H1 (cell line): ENCODE data around the gene SPOCK1. TPM values are rescaled to one million over a fixed set of nuclear protein-coding genes. Genes with fewer than 3 reads are reported as not detected.

Experiments
- CTCF ChIA-PET: fragments of 300-600 bp; sonication (Branson Sonifier 250); formaldehyde crosslinking; loops from one replicate; lab custom pipeline; 2021; ENCODE audit not compliant: partially characterized antibody; lab: Charles Lee
- POLR2A ChIA-PET: fragments of 300-600 bp; sonication (Branson Sonifier 250); formaldehyde crosslinking; loops from one replicate; lab custom pipeline; 2021; ENCODE audit warnings: inconsistent platforms; ENCODE audit not compliant: partially characterized antibody; lab: Charles Lee
- DNase-seq, 2 experiments: peaks; one replicate each; pipeline versions ENCODE4 v3.0.0 to v3.0.0-alpha.2; 2010 to 2022; ENCODE audit warnings: low spot score in 2 of 2, low read depth in 1 of 2, mixed read lengths in 1 of 2
- FAIRE-seq: peaks from 2 replicates; lab custom pipeline; 2011; peaks lifted over from hg19 to GRCh38; lab: Jason Lieb, UNC
- H2AFZ ChIP-seq: 2 replicates; pipeline ENCODE4 v1.8.1; 2012; ENCODE audit warnings: low read length, inconsistent platforms
- H2AK5ac ChIP-seq: 2 replicates; pipeline ENCODE4 v1.6.1; 2013; ENCODE audit warnings: low read depth, low read length
- H2BK120ac ChIP-seq: replicated peaks from 2 replicates; pipeline ENCODE3; 2013; ENCODE audit warnings: low read depth, low read length, inconsistent platforms
- H2BK12ac ChIP-seq: 2 replicates; pipeline ENCODE4 v1.6.1; 2013; ENCODE audit warnings: low read depth, low read length
- H2BK15ac ChIP-seq: 2 replicates; pipeline ENCODE4 v1.6.1; 2013; ENCODE audit warnings: low read length
- H2BK20ac ChIP-seq: 2 replicates; pipeline ENCODE4 v1.6.1; 2013; ENCODE audit warnings: low read length
- H2BK5ac ChIP-seq: 2 replicates; pipeline ENCODE4 v1.6.1; 2013; ENCODE audit warnings: low read depth, low read length
- H3K14ac ChIP-seq: 2 replicates; pipeline ENCODE4 v1.6.1; 2013; ENCODE audit warnings: inconsistent platforms; ENCODE audit not compliant: insufficient read length
- H3K18ac ChIP-seq: 2 replicates; pipeline ENCODE4 v1.6.1; 2013; ENCODE audit warnings: low read length; ENCODE audit errors: extremely low read depth
- H3K23ac ChIP-seq: 2 replicates; pipeline ENCODE4 v1.6.1; 2013; ENCODE audit warnings: inconsistent platforms; ENCODE audit not compliant: insufficient read length
- H3K23me2 ChIP-seq: 2 replicates; pipeline ENCODE4 v1.6.1; 2013; ENCODE audit warnings: low read depth, low read length
- H3K27ac ChIP-seq: 2 replicates; pipeline ENCODE4 v1.6.1; 2011; ENCODE audit warnings: low read depth, low read length, inconsistent platforms
- H3K27me3 ChIP-seq, 4 experiments: replicated peaks in 1 of 4; 1 replicate in 1 of 4; 2 replicates in 3 of 4; pipeline versions ENCODE4 v1.6.1 to v1.8.1; 2011 to 2013; ENCODE audit warnings: low read length in 3 of 4, mild to moderate bottlenecking in 3 of 4, inconsistent platforms in 2 of 4, mixed read lengths in 2 of 4, moderate library complexity in 1 of 4; ENCODE audit not compliant: control insufficient read depth in 3 of 4, insufficient read depth in 3 of 4; ENCODE audit errors: extremely low read depth in 1 of 4
- H3K36me3 ChIP-seq, 4 experiments: 2 replicates each; pipeline versions ENCODE4 v1.6.1 to v1.8.1; 2011 to 2013; ENCODE audit warnings: mild to moderate bottlenecking in 4 of 4, low read length in 3 of 4, moderate library complexity in 2 of 4, control low read depth in 1 of 4, inconsistent platforms in 1 of 4; ENCODE audit not compliant: insufficient read depth in 4 of 4, control insufficient read depth in 2 of 4
- H3K4ac ChIP-seq: replicated peaks from 2 replicates; pipeline ENCODE3; 2013; ENCODE audit warnings: low read length, low read depth, mixed read lengths, inconsistent platforms; ENCODE audit not compliant: insufficient read length
- H3K4me1 ChIP-seq, 4 experiments: replicated peaks in 1 of 4; 1 replicate in 1 of 4; 2 replicates in 3 of 4; pipeline versions ENCODE4 v1.6.1 to v1.8.1; 2011 to 2013; ENCODE audit warnings: low read length in 3 of 4, inconsistent platforms in 2 of 4, mixed read lengths in 1 of 4; ENCODE audit not compliant: insufficient read depth in 4 of 4, control insufficient read depth in 3 of 4
- H3K4me2 ChIP-seq, 2 experiments: 2 replicates each; pipeline versions ENCODE4 v1.6.1 to v1.8.1; 2011 to 2013; ENCODE audit warnings: low read depth in 2 of 2, low read length in 2 of 2, control low read depth in 1 of 2, inconsistent platforms in 1 of 2, mild to moderate bottlenecking in 1 of 2; ENCODE audit not compliant: insufficient read depth in 1 of 2
- H3K4me3 ChIP-seq, 4 experiments: fragments of 200-600, 300-600 bp in 1 of 4; sonication (generic), shearing (Covaris generic), sonication (Bioruptor Twin) in 1 of 4; 2 replicates each; pipeline versions ENCODE4 v1.5.1 to v1.8.1; 2011 to 2016; ENCODE audit warnings: low read length in 4 of 4, low read depth in 3 of 4, control low read depth in 2 of 4, inconsistent platforms in 2 of 4, mild to moderate bottlenecking in 2 of 4, mixed read lengths in 1 of 4, moderate library complexity in 1 of 4; ENCODE audit not compliant: insufficient read depth in 2 of 4; ENCODE audit errors: extremely low read depth in 1 of 4
- H3K56ac ChIP-seq: replicated peaks from 2 replicates; pipeline ENCODE3; 2013; ENCODE audit warnings: low read depth, mild to moderate bottlenecking, mixed read lengths, low read length, inconsistent platforms; ENCODE audit not compliant: insufficient read length
- H3K79me1 ChIP-seq: 2 replicates; pipeline ENCODE4 v1.6.1; 2013; ENCODE audit warnings: low read depth, low read length, control low read depth
- H3K79me2 ChIP-seq, 2 experiments: 2 replicates each; pipeline versions ENCODE4 v1.6.1 to v1.8.1; 2012 to 2013; ENCODE audit warnings: low read length in 2 of 2, mild to moderate bottlenecking in 2 of 2, inconsistent platforms in 1 of 2; ENCODE audit not compliant: insufficient read depth in 2 of 2, control insufficient read depth in 1 of 2
- H3K9ac ChIP-seq, 4 experiments: replicated peaks in 1 of 4; 1 replicate in 1 of 4; 2 replicates in 3 of 4; pipeline versions ENCODE4 v1.6.1 to v1.8.1; 2011 to 2013; ENCODE audit warnings: low read depth in 3 of 4, low read length in 3 of 4, control low read depth in 2 of 4, mild to moderate bottlenecking in 2 of 4, moderate library complexity in 2 of 4, inconsistent platforms in 1 of 4; ENCODE audit errors: extremely low read depth in 1 of 4
- H3K9me3 ChIP-seq, 2 experiments: 2 replicates each; pipeline versions ENCODE4 v1.6.1 to v1.8.1; 2012 to 2013; ENCODE audit warnings: mild to moderate bottlenecking in 2 of 2, moderate library complexity in 2 of 2, control low read depth in 1 of 2, inconsistent platforms in 1 of 2, low read depth in 1 of 2, low read length in 1 of 2, mixed read lengths in 1 of 2; ENCODE audit not compliant: insufficient read depth in 2 of 2
- H4K20me1 ChIP-seq, 2 experiments: replicated peaks in 1 of 2; 2 replicates each; pipeline versions ENCODE3 to v1.8.1; 2011 to 2013; ENCODE audit warnings: inconsistent platforms in 2 of 2, low read length in 2 of 2, mild to moderate bottlenecking in 1 of 2; ENCODE audit not compliant: insufficient read depth in 2 of 2, control insufficient read depth in 1 of 2
- H4K5ac ChIP-seq: 2 replicates; pipeline ENCODE4 v1.6.1; 2013; ENCODE audit warnings: low read length, low read depth, mixed read lengths, inconsistent platforms; ENCODE audit not compliant: insufficient read length
- H4K8ac ChIP-seq: 2 replicates; pipeline ENCODE4 v1.8.0; 2013; ENCODE audit warnings: mild to moderate bottlenecking, moderate library complexity, low read length, inconsistent platforms; ENCODE audit not compliant: insufficient read depth; ENCODE audit errors: extremely low read depth
- H4K91ac ChIP-seq: replicated peaks from 2 replicates; pipeline ENCODE3; 2013; ENCODE audit warnings: low read length, mixed read lengths, inconsistent platforms; ENCODE audit not compliant: insufficient read length
- CBX8 ChIP-seq: fragments of 300-800, 300-1000 bp; sonication (generic); IDR thresholded peaks from 2 replicates; pipeline ENCODE4 v1.7.1; 2016; ENCODE audit warnings: low read depth, low read length, borderline replicate concordance
- CHD1 ChIP-seq: IDR thresholded peaks from 2 replicates; pipeline ENCODE4 v1.6.1; 2012; ENCODE audit warnings: low read depth, low read length, improper control_type of control experiment
- JUN ChIP-seq: IDR thresholded peaks from 2 replicates; pipeline ENCODE4 v1.6.1; 2011; ENCODE audit warnings: low read depth, mild to moderate bottlenecking, improper control_type of control experiment, low read length
- JUND ChIP-seq: IDR thresholded peaks from 2 replicates; pipeline ENCODE4 v1.6.1; 2011; ENCODE audit warnings: mild to moderate bottlenecking, improper control_type of control experiment, low read length
- MAX ChIP-seq: IDR thresholded peaks from 2 replicates; pipeline ENCODE4 v1.6.1; 2012; ENCODE audit warnings: inconsistent platforms
- NRF1 ChIP-seq: IDR thresholded peaks from 2 replicates; pipeline ENCODE4 v1.6.1; 2011; ENCODE audit warnings: mild to moderate bottlenecking, low read depth, low read length, improper control_type of control experiment
- POLR2AphosphoS5 ChIP-seq: IDR thresholded peaks from 2 replicates; pipeline ENCODE4 v1.6.1; 2011; ENCODE audit warnings: low read depth, low read length
- SAP30 ChIP-seq: fragments of 300-600 bp; sonication (generic); IDR thresholded peaks from 2 replicates; pipeline ENCODE4 v1.7.1; 2012; ENCODE audit warnings: low read length, moderate library complexity, mild to moderate bottlenecking, inconsistent platforms; ENCODE audit not compliant: insufficient read depth, insufficient replicate concordance
- TAF1 ChIP-seq: IDR thresholded peaks from 2 replicates; pipeline ENCODE4 v1.6.1; 2011; ENCODE audit warnings: mild to moderate bottlenecking, low read depth, low read length
- TAF7 ChIP-seq: optimal IDR thresholded peaks from 2 replicates; pipeline ENCODE3; 2011; ENCODE audit warnings: low read depth, mild to moderate bottlenecking, inconsistent platforms, low read length, moderate library complexity, borderline replicate concordance
- TCF12 ChIP-seq: IDR thresholded peaks from 2 replicates; pipeline ENCODE4 v1.6.1; 2011; ENCODE audit warnings: low read depth, mild to moderate bottlenecking, low read length
- TEAD4 ChIP-seq: IDR thresholded peaks from 2 replicates; pipeline ENCODE4 v1.6.1; 2012; ENCODE audit warnings: low read depth, low read length, inconsistent platforms, mixed read lengths
- YY1 ChIP-seq: IDR thresholded peaks from 2 replicates; pipeline ENCODE4 v1.6.1; 2011; ENCODE audit warnings: low read depth, mild to moderate bottlenecking, low read length
- WGBS, 2 experiments: shearing (Covaris generic) in 1 of 2; methylation state at CpG; one replicate each; pipeline versions ENCODE4 v1.1.6 to v1.1.7; 2013 to 2015; ENCODE audit warnings: low lambda C conversion rate in 2 of 2, mixed read lengths in 2 of 2, inconsistent platforms in 1 of 2, low coverage in 1 of 2, missing lambda C conversion rate in 1 of 2; ENCODE audit not compliant: insufficient replicate concordance in 2 of 2, insufficient coverage in 1 of 2, insufficient read length in 1 of 2; ENCODE audit errors: extremely low coverage in 1 of 2, missing lambda C conversion rate in 1 of 2; 5-methylcytosine and 5-hydroxymethylcytosine counted together
- polyA plus RNA-seq, 7 experiments: library from polyadenylated mRNA; depleted of rRNA in 3 of 7; stranded (reverse) in 5 of 7; unstranded in 2 of 7; fragments of >200 nt in 5 of 7; fragments of 200-250 nt in 2 of 7; gene quantifications; 1 replicate in 5 of 7; 2 replicates in 1 of 7; 4 replicates in 1 of 7; pipeline versions ENCODE4 v1.2.1 to v1.2.3, GENCODE V29; 2011 to 2013; ENCODE audit warnings: missing spikeins in 2 of 7, mixed read lengths in 2 of 7
- total RNA-seq: library from RNA; stranded (reverse); fragmentation: NEBNext Ultra II Directional; extraction: Animal tissue kit (Norgen Biotek cat#: 25700); gene quantifications from 2 replicates; pipeline ENCODE4 v1.2.1, GENCODE V29; 2021

Gene SPOCK1
- total and polyA plus RNA-seq, 2 of the 8 experiments (the other 6 are each of a cell fraction or from before 2014, with no cell fraction given): 6.9 to 18.1 TPM

GRCh38 chr5:137300411-137301240 is 198.5 kb downstream of the SPOCK1 start:
- Histone ChIP-seq H3K79me2 (no peaks in the 10 kb centered on the region), H3K14ac (no peak overlapping the region), H3K18ac (no peak overlapping the region), H4K20me1 (no peaks in the 10 kb centered on the region), H3K56ac (no peak overlapping the region), H2BK20ac (no peak overlapping the region), H3K4me1 (peaks cover 0 to 8% (median 2%) of the 10 kb centered on the region in 4 experiments; a peak in 2 of 7 replicates), H3K4me2 (no peak overlapping the region), H3K23me2 (no peaks in the 10 kb centered on the region), H3K79me1 (no peaks in the 10 kb centered on the region), H3K4ac (no peak overlapping the region), H4K91ac (no peak overlapping the region), H2BK15ac (no peak overlapping the region), H2BK5ac (no peak overlapping the region), H3K27ac (no peak overlapping the region), H3K4me3 (no peak overlapping the region), H3K36me3 (no peaks in the 10 kb centered on the region), H2BK120ac (no peak overlapping the region), H2AK5ac (no peak overlapping the region), H3K9me3 (no peaks in the 10 kb centered on the region), H4K8ac (no peak overlapping the region), H3K27me3 (no peaks in the 10 kb centered on the region), H2BK12ac (no peak overlapping the region), H3K23ac (no peak overlapping the region), H4K5ac (no peak overlapping the region), H3K9ac (no peak overlapping the region), H2AFZ (no peak overlapping the region)
- ChIA-PET CTCF (interaction anchor here (1.0 to 1.7 kb wide), 4 partner anchors 12 to 225 kb away, joined by 3 to 8 read pairs (median 3); no protein-coding TSS in a partner anchor), POLR2A (no interaction called here)
- DNase-seq: peak in 1 of 2 experiments; percentile 11
- FAIRE-seq: no peak
- 92% methylated on average over 4 of the region's 4 CpGs; no CpG with 5 or more reads in 1 of the 2 experiments for WGBS, 2 experiments
- TF ChIP-seq TEAD4: no peak
- TF ChIP-seq JUN: no peak
- no peak for TF ChIP-seq NRF1
- TF ChIP-seq SAP30: no peak
- no peak for TF ChIP-seq YY1
- TF ChIP-seq JUND: no peak
- TF ChIP-seq TAF7: no peak
- no peak for TF ChIP-seq TCF12
- TF ChIP-seq TAF1: no peak
- no peak for TF ChIP-seq CHD1
- TF ChIP-seq POLR2AphosphoS5: no peak
- TF ChIP-seq MAX: no peak
- TF ChIP-seq CBX8: no peak
